ENCODE measurements around the gene KISS1.

GRCh38 chr1:204176049-204176448 lies 20.2 kb downstream of the KISS1 start:
- TF ChIP-seq CTCF (IDR thresholded peaks at IDR 0.05) (no peak), POLR2AphosphoS5 (IDR thresholded peaks at IDR 0.05; ENCODE audit: low read depth, low read length) (no peak)

Data from Panc1 (cell line).